Measurements from ENCODE around the gene GP9.
"Not testable (repeated sequence)": the region's sequence is repeated elsewhere in the genome, so short reads cannot be mapped to it uniquely, and the experiment has no call there.

The GP9 gene

DNA sequence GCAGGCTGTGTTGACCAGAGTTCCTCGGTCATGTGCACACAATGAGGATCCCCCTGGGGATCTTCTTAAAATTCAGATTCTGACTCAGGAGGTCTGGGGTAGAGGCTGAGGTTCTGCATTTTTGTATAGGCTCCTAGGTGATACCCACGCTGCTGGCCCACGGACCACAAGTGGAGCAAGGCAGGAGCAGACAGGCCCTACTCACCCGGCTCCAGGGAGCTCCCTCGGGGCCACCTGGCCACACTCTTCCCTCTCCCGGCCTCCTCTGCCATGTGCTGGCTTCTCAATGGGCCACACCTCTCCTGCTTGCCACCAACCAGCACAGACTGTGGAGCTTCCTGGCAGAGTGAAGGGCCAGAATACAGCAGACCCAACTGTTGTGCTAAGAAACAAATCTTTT is 23.9 kb downstream of the GP9 start:
- TF ChIP-seq, protein P1, sequence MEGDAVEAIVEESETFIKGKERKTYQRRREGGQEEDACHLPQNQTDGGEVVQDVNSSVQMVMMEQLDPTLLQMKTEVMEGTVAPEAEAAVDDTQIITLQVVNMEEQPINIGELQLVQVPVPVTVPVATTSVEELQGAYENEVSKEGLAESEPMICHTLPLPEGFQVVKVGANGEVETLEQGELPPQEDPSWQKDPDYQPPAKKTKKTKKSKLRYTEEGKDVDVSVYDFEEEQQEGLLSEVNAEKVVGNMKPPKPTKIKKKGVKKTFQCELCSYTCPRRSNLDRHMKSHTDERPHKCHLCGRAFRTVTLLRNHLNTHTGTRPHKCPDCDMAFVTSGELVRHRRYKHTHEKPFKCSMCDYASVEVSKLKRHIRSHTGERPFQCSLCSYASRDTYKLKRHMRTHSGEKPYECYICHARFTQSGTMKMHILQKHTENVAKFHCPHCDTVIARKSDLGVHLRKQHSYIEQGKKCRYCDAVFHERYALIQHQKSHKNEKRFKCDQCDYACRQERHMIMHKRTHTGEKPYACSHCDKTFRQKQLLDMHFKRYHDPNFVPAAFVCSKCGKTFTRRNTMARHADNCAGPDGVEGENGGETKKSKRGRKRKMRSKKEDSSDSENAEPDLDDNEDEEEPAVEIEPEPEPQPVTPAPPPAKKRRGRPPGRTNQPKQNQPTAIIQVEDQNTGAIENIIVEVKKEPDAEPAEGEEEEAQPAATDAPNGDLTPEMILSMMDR (IDR thresholded peaks at IDR 0.05; ENCODE audit: low read depth, low read length) = no peak
- DNase-seq (ENCODE audit: low read depth, low spot score) = no peak
- H3K4me3 ChIP-seq (ENCODE audit: low read depth, low read length) = no peak overlapping the region
- in situ Hi-C loops (cut with HindIII; ENCODE audit: low sequenced_read_pairs) = no loop called here

DNA sequence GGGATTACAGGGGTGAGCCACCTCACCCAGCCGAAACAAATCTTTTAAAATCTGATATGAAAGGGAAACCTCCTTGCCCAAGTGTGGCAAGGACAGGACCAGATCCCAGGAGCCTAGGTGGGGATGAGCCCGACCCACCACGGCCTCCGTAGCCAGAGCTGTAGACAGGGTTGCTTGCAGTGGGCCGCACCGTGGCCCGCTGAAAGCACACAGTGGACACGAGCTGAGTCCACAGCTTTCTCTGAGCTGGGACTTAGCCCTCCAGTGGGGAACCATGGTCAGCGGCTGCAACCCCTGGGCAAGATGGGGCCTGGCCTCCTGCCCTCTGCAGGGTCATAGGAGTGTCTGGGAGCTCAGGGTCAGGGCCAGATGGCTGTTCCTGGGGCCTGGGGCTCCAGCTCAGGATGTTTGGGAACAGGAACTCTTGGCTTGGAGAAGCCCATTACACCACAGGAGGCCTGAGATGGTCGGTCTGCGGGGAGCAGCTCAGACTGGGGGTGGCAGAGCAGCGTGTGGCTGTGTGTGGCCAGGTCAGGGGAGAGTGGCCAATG is 24.7 kb downstream of the GP9 start:
- TF ChIP-seq, protein P1 (IDR thresholded peaks at IDR 0.05; ENCODE audit: low read depth, low read length) = no peak
- no peak overlapping the region for H3K4me3 ChIP-seq (ENCODE audit: low read depth, low read length)
- in situ Hi-C loops (cut with HindIII; ENCODE audit: low sequenced_read_pairs) = no loop called here
- no peak for DNase-seq (ENCODE audit: low read depth, low spot score)

DNA sequence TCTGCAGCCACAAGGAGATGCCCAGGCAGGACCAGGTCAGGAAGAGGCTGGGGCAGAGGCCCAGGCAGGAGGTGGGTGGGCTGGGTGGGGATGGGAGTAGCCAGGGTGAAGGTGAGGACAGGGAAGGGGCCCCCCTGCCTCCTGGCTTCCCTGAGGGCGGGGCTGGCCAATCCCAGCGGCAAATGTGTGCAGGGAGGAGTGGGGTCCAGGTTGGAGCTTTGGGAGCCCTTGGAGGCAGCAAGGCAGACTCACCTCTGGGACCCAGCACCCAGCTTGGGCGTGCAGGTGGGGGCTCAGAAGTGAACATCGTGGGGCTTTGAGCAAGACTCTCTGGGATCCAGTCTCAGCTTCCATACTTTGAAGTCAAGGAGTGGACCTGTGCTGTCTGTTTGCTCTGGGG is 25.2 kb downstream of the GP9 start:
- in situ Hi-C loops (cut with HindIII; ENCODE audit: low sequenced_read_pairs) = no loop called here
- DNase-seq (ENCODE audit: low read depth, low spot score) = no peak
- TF ChIP-seq, protein P1 (IDR thresholded peaks at IDR 0.05; ENCODE audit: low read depth, low read length) = no peak

DNA sequence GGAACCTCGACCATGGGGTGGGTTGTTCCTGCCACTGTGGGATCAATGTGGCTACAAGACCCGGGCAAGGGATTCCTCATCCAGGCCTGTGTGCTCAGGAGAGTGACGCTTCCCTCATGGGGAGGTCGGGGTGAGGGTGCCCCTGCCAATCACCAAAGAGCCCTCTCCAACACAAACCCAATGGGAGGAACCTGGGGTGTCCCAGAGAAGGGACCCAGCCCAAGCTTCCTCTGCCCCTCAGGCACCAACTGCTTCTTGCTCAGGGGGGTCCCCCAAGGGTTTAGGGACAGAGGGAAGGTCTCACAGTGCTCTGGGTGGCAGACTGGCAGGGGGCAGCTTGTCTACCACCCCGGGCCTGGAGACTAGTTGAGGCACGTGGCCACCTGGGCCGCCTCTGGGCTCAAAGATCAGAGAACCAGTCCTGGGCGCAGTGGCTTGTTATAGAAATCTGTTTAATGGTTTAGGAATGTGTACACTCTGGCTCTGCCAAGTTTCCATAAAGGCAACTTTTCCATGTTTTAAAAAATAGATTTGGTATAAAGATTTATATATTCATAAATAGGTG is 26.6 kb downstream of the GP9 start:
- in situ Hi-C loops (cut with HindIII; ENCODE audit: low sequenced_read_pairs) = no loop called here
- DNase-seq (ENCODE audit: low read depth, low spot score) = peak; percentile 12
- H3K4me3 ChIP-seq (ENCODE audit: low read depth, low read length) = no peak overlapping the region
- TF ChIP-seq, protein P1 (IDR thresholded peaks at IDR 0.05; ENCODE audit: low read depth, low read length) = no peak

More for the DNA sequence above, 25.2 kb downstream of the GP9 start:
- no peak overlapping the region for H3K4me3 ChIP-seq (ENCODE audit: low read depth, low read length)

DNA sequence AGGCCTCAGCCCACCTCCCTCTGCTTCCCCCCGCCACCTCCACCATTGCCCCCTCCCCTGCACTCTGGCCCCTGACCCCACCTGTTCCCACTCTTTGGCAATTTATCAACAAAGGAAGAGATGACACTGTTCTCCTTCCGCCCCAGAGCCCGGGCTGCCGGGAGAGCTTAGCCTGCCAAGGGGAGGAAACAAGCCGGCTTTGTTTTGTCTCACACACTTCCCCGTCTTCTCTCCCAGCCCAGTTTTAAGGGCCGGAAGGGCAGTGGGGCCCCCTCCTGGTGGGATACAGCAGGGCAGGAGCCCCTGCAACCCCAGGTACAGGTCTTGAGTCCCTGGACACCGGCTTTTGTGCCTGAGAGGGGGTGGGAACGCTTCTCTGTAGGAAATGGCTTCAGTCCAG is 27.3 kb downstream of the GP9 start:
- in situ Hi-C loops (cut with HindIII; ENCODE audit: low sequenced_read_pairs); H3K4me3 ChIP-seq (ENCODE audit: low read depth, low read length); DNase-seq (ENCODE audit: low read depth, low spot score): not testable (repeated sequence)

DNA sequence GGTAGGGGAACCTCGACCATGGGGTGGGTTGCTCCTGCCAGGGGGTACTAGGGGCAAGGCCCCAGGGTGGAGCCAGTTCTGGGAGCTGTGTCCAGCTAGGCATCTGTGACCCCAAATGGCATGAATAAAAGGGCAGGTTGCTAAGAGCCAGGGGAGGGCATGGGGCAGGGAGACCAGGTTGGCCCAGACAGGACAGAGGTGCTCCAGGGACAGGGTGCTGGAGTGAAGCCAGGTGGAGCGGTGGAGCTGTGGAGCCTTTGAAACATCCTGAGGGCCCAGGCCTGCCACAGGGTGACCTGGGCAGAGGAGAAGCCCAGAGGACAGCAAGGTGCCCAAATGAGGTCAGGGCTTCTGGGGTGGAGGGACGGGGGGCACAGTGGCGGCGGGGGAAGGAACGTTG is 27.7 kb downstream of the GP9 start:
- H3K4me3 ChIP-seq (ENCODE audit: low read depth, low read length); DNase-seq (ENCODE audit: low read depth, low spot score); in situ Hi-C loops (cut with HindIII; ENCODE audit: low sequenced_read_pairs): not testable (repeated sequence)

DNA sequence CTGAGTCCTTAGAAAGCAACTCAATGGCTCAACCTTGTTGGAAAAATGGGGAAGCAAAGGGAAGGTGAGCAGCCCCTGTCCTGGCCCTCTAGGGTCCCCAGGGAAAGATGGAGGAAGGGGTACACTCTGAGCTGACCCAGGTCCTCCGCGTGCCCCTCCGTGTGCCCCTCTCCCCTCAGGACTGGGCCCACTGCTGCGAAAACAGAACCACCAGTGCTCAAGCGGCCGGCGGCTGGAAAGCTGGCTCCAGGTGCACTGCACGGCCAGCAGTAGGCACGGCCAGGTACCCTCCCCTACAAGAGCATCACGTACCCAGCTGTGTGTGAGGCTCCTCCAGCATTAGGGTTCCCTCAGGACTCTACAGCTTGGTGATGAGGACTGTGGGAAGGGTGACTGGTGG is 34.7 kb downstream of the GP9 start:
- H3K4me3 ChIP-seq (ENCODE audit: low read depth, low read length) = no peak overlapping the region
- no peak for DNase-seq (ENCODE audit: low read depth, low spot score)
- TF ChIP-seq, protein P1 (IDR thresholded peaks at IDR 0.05; ENCODE audit: low read depth, low read length) = no peak
- in situ Hi-C loops (cut with HindIII; ENCODE audit: low sequenced_read_pairs) = no loop called here

DNA sequence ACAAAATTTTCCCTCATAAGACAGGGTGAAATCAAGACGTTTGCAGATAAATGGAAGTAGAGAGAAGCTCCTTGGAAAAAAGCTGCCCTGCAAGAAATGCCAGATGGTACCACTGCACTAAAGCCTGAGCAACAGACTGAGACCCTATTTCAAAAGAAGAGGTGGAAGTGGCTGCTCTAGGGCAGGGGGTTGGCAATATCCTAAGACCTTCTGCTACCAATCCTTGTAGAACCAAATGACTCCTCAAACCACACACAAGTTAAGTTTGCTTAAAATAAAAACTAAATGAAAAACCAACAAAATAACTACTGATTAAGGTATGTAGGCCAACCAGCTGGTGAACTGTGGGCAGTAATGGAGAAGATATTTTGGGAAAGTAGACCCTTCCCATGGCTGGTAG is 39.7 kb downstream of the GP9 start:
- in situ Hi-C loops (cut with HindIII; ENCODE audit: low sequenced_read_pairs) = no loop called here
- no peak for DNase-seq (ENCODE audit: low read depth, low spot score)
- TF ChIP-seq, protein P1 (IDR thresholded peaks at IDR 0.05; ENCODE audit: low read depth, low read length) = no peak
- no peak overlapping the region for H3K4me3 ChIP-seq (ENCODE audit: low read depth, low read length)

Measured in astrocyte of the spinal cord (primary cell).